Mesodermal cell (in vitro differentiated cells): ENCODE data around the gene CAVIN1.

Source experiments
- H3K27ac ChIP-seq: 2 replicates; pipeline ENCODE4 v1.7.0; 2013; ENCODE audit warnings: mild to moderate bottlenecking, low read depth, low read length, moderate library complexity; ENCODE audit not compliant: severe bottlenecking
- H3K36me3 ChIP-seq: 2 replicates; pipeline ENCODE4 v1.7.1; 2013; ENCODE audit warnings: mild to moderate bottlenecking, low read length, moderate library complexity; ENCODE audit not compliant: control insufficient read depth, insufficient read depth
- H3K4me1 ChIP-seq: one replicate; pipeline ENCODE4 v1.7.1; 2013; ENCODE audit warnings: mild to moderate bottlenecking, low read length; ENCODE audit not compliant: insufficient read depth, control insufficient read depth, poor library complexity, severe bottlenecking
- H3K4me3 ChIP-seq: 2 replicates; pipeline ENCODE4 v1.7.0; 2013; ENCODE audit warnings: low read length, control low read depth, mild to moderate bottlenecking; ENCODE audit not compliant: insufficient read depth, poor library complexity, severe bottlenecking; ENCODE audit errors: extremely low read depth
- H3K9me3 ChIP-seq: 2 replicates; pipeline ENCODE4 v1.7.1; 2013; ENCODE audit warnings: mild to moderate bottlenecking, low read length, moderate library complexity; ENCODE audit not compliant: control insufficient read depth
- WGBS, 2 experiments: methylation state at CpG; one replicate each; pipeline ENCODE4 v1.1.5; 2013; ENCODE audit warnings: missing lambda C conversion rate in 2 of 2; ENCODE audit not compliant: insufficient coverage in 2 of 2; 5-methylcytosine and 5-hydroxymethylcytosine counted together

CAVIN1 gene

DNA sequence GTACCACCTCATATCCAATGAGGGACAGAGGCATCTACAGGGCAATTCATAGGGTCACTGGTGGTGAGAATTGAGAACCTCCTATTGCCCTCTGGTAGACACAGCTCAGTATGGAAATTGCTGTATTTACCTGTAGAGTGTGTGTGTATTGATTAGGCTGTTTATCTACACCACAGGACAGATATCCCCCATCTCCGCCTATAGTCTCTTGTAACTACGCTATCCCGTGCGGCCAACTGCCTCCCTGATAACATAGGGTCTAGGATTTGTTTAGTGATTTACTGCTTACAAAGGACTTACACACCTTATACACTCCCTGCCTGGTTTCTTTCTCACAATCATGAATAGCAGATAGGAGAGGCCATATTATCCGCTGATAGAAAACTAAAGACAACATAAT, 33.2 kb downstream of the CAVIN1 start:
- Histone ChIP-seq H3K4me3 (no peak overlapping the region), H3K36me3 (no peaks in the 10 kb centered on the region), H3K9me3 (no peaks in the 10 kb centered on the region), H3K27ac (no peak overlapping the region), H3K4me1 (no peaks in the 10 kb centered on the region)
- WGBS, 2 experiments: 80% methylated on average over 2 of the region's 5 CpGs; no CpG with 5 or more reads in 1 of the 2 experiments

- H3K4me1 ChIP-seq: no peaks in the 10 kb centered on the region
- H3K36me3 ChIP-seq: peaks cover 6% of the 10 kb centered on the region
- H3K27ac ChIP-seq: peak overlapping the region; percentile 69
- no peak overlapping the region for H3K4me3 ChIP-seq
- H3K9me3 ChIP-seq: no peaks in the 10 kb centered on the region
- 78 to 82% methylated on average over 11 of the region's 11 CpGs for WGBS, 2 experiments
These were observed 34.0 kb downstream of the CAVIN1 start for GRCh38 chr17:42389135-42389417.

GRCh38 chr17:42388381-42389134, 34.5 kb downstream of the CAVIN1 start, which contains the start of gene STAT3:
STAT3 (minus strand) TSS chr17:42388442; CDS start chr17:42348516, 39,926 bp downstream.
- 2 to 4% methylated on average over 32 to 39 of the region's 44 CpGs for WGBS, 2 experiments
- Histone ChIP-seq H3K27ac (peak within 1 kb of the TSS; percentile 85), H3K4me3 (peak within 1 kb of the TSS; percentile 97), H3K9me3 (no peaks in the 10 kb centered on the region), H3K4me1 (no peaks in the 10 kb centered on the region), H3K36me3 (peaks cover 9% of the 10 kb centered on the region)

DNA sequence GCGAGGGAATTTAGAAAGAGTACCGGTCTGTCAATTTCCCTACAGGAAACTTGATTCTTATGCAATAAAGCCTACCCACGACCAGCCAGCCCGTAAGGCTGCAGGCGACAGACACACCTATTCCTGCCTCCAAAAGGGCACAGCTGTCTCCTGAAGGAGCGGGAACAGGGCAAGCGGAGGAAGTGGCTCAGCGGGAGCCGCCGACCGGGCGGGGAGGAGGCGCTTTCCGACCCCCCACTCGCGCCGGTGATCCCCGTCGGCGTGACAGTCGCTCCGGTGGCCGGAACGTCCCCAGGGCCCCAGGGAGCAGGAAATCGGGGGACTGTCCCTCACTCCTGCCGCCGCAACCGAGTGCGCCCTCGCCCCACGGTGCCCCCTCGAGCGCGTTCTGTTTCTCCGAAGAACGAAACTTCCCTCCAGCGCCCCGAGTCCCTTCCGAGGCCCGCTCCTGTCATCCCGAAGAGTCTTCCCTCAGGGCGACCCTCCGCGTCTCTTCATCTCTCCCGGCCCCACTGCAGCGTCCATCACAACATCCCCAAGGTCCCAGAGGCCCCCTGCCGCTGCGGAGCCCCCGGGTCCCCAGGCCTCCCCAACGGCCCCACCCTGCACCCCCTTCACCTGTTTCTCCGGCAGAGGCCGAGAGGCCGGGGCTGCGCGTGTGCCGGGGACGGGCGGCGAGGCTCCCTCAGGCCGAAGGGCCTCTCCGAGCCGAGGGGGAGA, 35.2 kb downstream of the CAVIN1 start:
- H3K9me3 ChIP-seq: no peaks in the 10 kb centered on the region
- peak overlapping the region; percentile 85 for H3K27ac ChIP-seq
- peak overlapping the region; percentile 97 for H3K4me3 ChIP-seq
- H3K4me1 ChIP-seq: no peaks in the 10 kb centered on the region
- H3K36me3 ChIP-seq: peaks cover 14% of the 10 kb centered on the region
- 0% methylated on average over 45 to 59 of the region's 62 CpGs for WGBS, 2 experiments

DNA sequence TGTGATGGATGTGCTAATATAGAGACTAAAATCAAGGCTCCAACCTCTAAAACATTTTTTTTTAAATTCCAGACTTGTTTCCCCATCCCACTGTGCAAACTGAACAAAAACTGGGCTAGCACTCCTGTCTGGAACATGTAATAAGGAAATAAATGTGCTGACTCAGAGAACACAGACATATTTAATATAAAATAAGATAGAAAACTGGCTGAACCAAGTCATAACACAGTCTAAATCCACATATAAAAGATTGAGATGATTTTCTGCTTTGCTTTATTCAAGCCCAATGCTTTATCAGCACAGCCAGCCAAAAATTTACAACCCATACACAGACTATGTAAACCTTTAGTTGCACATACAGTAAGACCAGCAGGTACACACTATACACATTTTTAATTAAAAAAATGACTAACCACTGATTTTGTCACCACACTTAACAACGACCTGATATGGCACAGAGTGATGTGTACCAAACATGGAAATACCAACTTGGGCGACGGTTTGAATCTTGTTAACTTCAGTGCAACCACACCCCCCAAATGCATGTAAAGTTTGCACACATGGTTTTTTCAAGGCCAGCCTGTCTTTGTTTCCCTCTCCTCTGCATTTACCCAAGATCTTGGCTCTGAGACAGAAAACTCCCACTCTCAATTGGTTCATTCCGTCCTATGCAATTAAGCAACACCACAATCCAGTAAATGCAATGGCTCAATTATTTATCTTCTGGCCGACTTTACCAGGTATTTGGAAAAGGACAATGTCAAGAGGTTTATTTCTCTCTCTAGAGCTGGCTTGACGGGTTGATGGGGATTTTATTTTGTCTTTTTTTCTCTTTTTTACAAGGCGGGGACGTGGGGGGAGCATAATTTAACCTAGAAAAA, 36.0 kb downstream of the CAVIN1 start:
- Histone ChIP-seq H3K4me3 (peak overlapping the region; percentile 97), H3K9me3 (no peaks in the 10 kb centered on the region), H3K27ac (no peak overlapping the region), H3K4me1 (no peaks in the 10 kb centered on the region), H3K36me3 (peaks cover 14% of the 10 kb centered on the region)
- 16% methylated on average over 4 of the region's 8 CpGs for WGBS, 2 experiments

- H3K4me1 ChIP-seq: no peaks in the 10 kb centered on the region
- no peaks in the 10 kb centered on the region for H3K9me3 ChIP-seq
- H3K27ac ChIP-seq: no peak overlapping the region
- 90% methylated on average over 2 of the region's 3 CpGs; no CpG with 5 or more reads in 1 of the 2 experiments for WGBS, 2 experiments
- peaks cover 24% of the 10 kb centered on the region for H3K36me3 ChIP-seq
- H3K4me3 ChIP-seq: no peak overlapping the region
These were observed 41.2 kb downstream of the CAVIN1 start for GRCh38 chr17:42381898-42382297.

DNA sequence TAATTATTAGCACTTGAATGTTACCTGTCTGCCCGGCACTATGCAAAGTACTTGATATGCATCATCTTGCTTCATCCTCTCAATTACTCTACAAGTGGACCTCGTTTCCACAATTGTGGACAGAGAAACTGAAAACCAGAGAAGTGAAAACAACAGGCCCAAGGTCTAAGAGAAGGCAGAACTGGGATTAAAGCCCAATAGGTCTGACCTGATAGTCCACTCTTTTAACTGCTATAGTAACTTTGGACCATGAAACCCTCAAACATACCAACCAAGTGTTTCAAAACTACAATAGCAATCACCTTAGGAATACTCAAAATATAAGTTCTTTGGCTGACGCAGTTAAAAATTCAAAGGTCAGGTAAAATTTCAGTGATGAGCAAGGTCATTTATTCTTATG, 42.1 kb downstream of the CAVIN1 start:
- WGBS, 2 experiments: 100% methylated on average over 1 to 2 of the region's 3 CpGs
- no peak overlapping the region for H3K27ac ChIP-seq
- no peaks in the 10 kb centered on the region for H3K4me1 ChIP-seq
- H3K4me3 ChIP-seq: no peak overlapping the region
- H3K9me3 ChIP-seq: no peaks in the 10 kb centered on the region
- peaks cover 24% of the 10 kb centered on the region for H3K36me3 ChIP-seq

DNA sequence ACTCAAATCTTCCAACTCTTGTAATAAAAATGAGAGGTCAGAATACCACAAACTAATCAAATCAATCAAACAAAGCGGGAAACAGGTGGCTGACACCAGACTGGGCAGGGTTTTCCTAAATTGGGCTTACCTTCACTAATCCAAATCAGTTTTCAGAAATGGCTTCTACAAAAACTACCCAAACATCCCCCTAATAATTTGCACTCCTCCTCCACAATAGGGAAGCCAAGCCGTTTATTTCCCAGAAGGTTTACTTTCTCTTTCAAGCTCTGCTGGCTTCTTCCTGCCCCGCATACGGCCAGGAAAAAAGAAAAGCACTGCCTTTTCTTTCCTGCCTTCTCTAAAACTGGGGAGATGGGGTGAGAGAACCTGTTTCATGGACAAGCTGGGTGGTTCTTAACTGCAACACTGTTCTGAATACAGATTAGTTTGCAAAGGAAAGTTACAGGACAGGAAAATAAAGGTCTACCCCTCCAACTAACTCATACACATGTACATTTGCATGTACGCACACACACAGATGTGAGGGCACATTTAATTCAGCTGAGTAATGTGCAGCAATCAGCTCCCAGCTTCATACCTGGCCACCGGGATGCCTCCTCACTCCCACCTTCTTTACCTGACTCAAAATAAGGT, 44.0 kb downstream of the CAVIN1 start:
- H3K27ac ChIP-seq: no peak overlapping the region
- no peaks in the 10 kb centered on the region for H3K9me3 ChIP-seq
- peaks cover 18% of the 10 kb centered on the region for H3K36me3 ChIP-seq
- H3K4me1 ChIP-seq: no peaks in the 10 kb centered on the region
- 75 to 79% methylated on average over 3 to 6 of the region's 6 CpGs for WGBS, 2 experiments
- no peak overlapping the region for H3K4me3 ChIP-seq

GRCh38 chr17:42378359-42378958, 44.6 kb downstream of the CAVIN1 start:
- H3K9me3 ChIP-seq: no peaks in the 10 kb centered on the region
- peaks cover 18% of the 10 kb centered on the region for H3K36me3 ChIP-seq
- H3K4me3 ChIP-seq: no peak overlapping the region
- H3K4me1 ChIP-seq: no peaks in the 10 kb centered on the region
- 91 to 97% methylated on average over 4 to 5 of the region's 10 CpGs for WGBS, 2 experiments
- H3K27ac ChIP-seq: no peak overlapping the region

DNA sequence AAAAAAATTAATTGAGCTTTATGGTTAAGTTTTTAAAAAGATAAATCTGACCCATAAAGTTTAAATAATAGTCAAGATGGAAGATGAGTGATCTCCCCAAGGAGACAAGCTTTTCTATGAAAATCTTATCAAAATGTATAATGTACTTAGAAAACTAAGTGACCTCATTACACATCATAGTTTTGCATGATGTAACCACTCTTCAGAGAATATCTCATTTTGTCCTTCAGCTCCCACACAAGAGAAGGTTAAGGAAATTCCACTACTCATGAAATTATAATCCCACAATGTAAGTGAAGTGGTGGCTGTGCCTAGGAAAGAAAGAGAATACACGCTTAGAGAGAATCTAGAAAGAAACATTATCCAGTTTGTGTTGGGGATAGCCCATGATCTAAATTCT, 49.2 kb downstream of the CAVIN1 start:
- Histone ChIP-seq H3K4me1 (no peaks in the 10 kb centered on the region), H3K9me3 (peaks cover 6% of the 10 kb centered on the region), H3K4me3 (no peak overlapping the region), H3K36me3 (peaks cover 26% of the 10 kb centered on the region), H3K27ac (no peak overlapping the region)
- WGBS, 2 experiments: no CpG with 5 or more reads among the region's 1 CpG
